Naive B cell (primary cell): ENCODE data around the gene MRPS34. TPM values are rescaled to one million over a fixed set of nuclear protein-coding genes. Genes with fewer than 3 reads are reported as not detected.

ENCODE experiments used
- ATAC-seq, 2 donors: fragments of 150-1000 bp; cut with Tn5 transposase; 2 replicates each; pipeline ENCODE4 v1.10.0; 2021; ENCODE audit warnings: low read depth in 2 of 2, mild to moderate bottlenecking in 2 of 2, moderate library complexity in 2 of 2
- DNase-seq: peaks from one replicate; pipeline ENCODE4 v3.0.0; 2022
- H3K27ac Mint-ChIP-seq, 6 donors: one replicate each; pipeline ENCODE4 v1.8.0; 2020 to 2022; ENCODE audit warnings: mild to moderate bottlenecking in 6 of 6, mixed read lengths in 6 of 6, moderate library complexity in 5 of 6, inconsistent platforms in 2 of 6
- H3K27me3 Mint-ChIP-seq, 3 donors: one replicate each; pipeline ENCODE4 v1.8.0; 2021 to 2022; ENCODE audit warnings: mixed read lengths in 3 of 3, mild to moderate bottlenecking in 1 of 3
- H3K36me3 Mint-ChIP-seq, 2 donors: one replicate each; pipeline ENCODE4 v1.8.0; 2020 to 2022; ENCODE audit warnings: mixed read lengths in 2 of 2, inconsistent platforms in 1 of 2, mild to moderate bottlenecking in 1 of 2
- H3K4me1 Mint-ChIP-seq, 3 donors: one replicate each; pipeline ENCODE4 v1.8.0; 2020 to 2022; ENCODE audit warnings: mixed read lengths in 3 of 3, inconsistent platforms in 1 of 3, mild to moderate bottlenecking in 1 of 3, moderate library complexity in 1 of 3
- H3K4me3 Mint-ChIP-seq, 8 donors: one replicate each; pipeline ENCODE4 v1.8.0; 2020 to 2022; ENCODE audit warnings: mild to moderate bottlenecking in 8 of 8, mixed read lengths in 8 of 8, moderate library complexity in 8 of 8, inconsistent platforms in 2 of 8
- H3K9me3 Mint-ChIP-seq, 7 donors: one replicate each; pipeline ENCODE4 v1.8.0; 2020 to 2022; ENCODE audit warnings: mixed read lengths in 7 of 7, mild to moderate bottlenecking in 5 of 7, inconsistent platforms in 2 of 7, moderate library complexity in 1 of 7
- polyA plus RNA-seq, 6 donors: library from polyadenylated mRNA; unstranded; fragments of 300-500 nt; fragmentation: Illumina TruSeq; gene quantifications; one replicate each; pipeline ENCODE4 v1.2.3, GENCODE V29; 2021; ENCODE audit warnings: low read depth in 6 of 6

The MRPS34 gene
- polyA plus RNA-seq, 6 donors from 2014 or later, result 76.4 to 120 (median 108) TPM

DNA sequence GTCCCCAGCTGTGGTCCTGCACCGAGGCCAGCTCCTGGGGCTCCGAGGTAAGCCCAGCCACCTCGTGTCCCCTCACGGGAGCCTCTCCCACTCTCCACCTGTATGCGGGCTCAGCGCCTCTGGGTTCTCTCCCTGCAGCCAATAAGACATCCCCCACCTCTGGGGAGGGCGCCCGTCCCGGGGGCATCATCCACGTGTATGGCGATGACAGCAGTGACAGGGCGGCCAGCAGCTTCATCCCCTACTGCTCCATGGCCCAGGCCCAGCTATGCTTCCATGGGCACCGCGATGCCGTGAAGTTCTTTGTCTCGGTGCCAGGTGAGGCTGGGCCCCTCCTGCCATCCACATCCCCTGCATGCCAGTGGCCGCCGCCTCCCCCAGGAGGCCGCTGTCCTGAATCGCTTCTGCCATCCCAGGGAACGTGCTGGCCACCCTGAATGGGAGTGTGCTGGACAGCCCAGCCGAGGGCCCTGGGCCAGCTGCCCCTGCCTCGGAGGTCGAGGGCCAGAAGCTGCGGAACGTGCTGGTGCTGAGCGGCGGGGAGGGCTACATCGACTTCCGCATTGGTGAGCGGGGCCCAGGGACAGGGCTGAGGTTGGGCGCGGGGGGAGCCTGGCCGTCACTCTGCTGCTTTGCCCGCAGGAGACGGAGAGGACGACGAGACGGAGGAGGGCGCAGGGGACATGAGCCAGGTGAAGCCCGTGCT is 4.7 kb downstream of the MRPS34 start:
- ATAC-seq (no peak), DNase-seq (no peak)
- H3K4me3 Mint-ChIP-seq, result no peak overlapping the region
- H3K27ac Mint-ChIP-seq, result peak overlapping the region in 2 of 6 donors; percentile 87 to 91
- no peaks in the 10 kb centered on the region for H3K27me3 Mint-ChIP-seq
- peaks cover 14 to 18% (median 16%) of the 10 kb centered on the region in 3 donors for H3K4me1 Mint-ChIP-seq
- no peaks in the 10 kb centered on the region for H3K9me3 Mint-ChIP-seq
- no peaks in the 10 kb centered on the region for H3K36me3 Mint-ChIP-seq

DNA sequence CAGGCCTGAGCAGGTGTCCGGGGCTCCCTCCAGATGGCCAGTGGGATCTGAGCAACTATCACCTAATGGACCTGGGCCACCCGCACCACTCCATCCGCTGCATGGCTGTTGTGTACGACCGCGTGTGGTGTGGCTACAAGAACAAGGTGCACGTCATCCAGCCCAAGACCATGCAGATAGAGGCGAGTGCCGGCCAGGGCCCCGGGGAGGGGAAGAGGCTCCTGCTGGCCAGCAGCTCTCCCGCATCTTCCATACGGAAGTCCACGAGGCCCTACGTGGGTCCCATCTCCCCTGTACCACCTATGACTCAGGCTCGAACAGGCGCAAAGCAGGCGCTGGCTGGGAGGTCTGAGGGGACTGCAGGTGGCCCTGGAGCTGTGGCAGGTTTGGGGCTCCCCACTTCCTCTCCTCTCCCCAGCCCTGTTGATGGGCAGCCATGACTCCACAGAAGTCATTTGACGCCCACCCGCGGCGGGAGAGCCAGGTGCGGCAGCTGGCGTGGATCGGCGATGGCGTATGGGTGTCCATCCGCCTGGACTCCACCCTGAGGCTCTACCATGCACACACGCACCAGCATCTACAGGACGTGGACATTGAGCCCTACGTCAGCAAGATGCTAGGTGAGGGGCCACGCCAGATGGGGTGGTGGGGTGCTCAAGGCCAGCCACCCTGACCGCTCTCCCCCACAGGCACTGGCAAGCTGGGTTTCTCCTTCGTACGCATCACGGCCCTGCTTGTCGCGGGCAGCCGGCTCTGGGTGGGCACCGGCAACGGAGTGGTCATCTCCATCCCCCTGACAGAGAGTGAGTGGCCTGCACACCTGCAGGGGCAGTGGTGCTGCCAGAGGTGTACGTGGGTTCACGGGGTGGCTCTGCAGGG is 5.6 kb downstream of the MRPS34 start:
- no peaks in the 10 kb centered on the region for H3K27me3 Mint-ChIP-seq
- ATAC-seq (no peak), DNase-seq (no peak)
- H3K4me1 Mint-ChIP-seq, result peaks cover 12 to 18% (median 14%) of the 10 kb centered on the region in 3 donors
- H3K4me3 Mint-ChIP-seq, result peak overlapping the region in 1 of 8 donors; percentile 43
- peak overlapping the region in 1 of 6 donors; percentile 91 for H3K27ac Mint-ChIP-seq
- no peaks in the 10 kb centered on the region for H3K9me3 Mint-ChIP-seq
- no peaks in the 10 kb centered on the region for H3K36me3 Mint-ChIP-seq

GRCh38 chr16:1766701-1767100 is 6.2 kb downstream of the MRPS34 start:
- no peak overlapping the region for H3K4me3 Mint-ChIP-seq
- peaks cover 6 to 11% (median 8%) of the 10 kb centered on the region in 3 donors for H3K4me1 Mint-ChIP-seq
- H3K36me3 Mint-ChIP-seq, result no peaks in the 10 kb centered on the region
- H3K27ac Mint-ChIP-seq, result no peak overlapping the region
- H3K9me3 Mint-ChIP-seq, result no peaks in the 10 kb centered on the region
- ATAC-seq (no peak), DNase-seq (no peak)
- no peaks in the 10 kb centered on the region for H3K27me3 Mint-ChIP-seq

GRCh38 chr16:1766231-1766630 is 6.7 kb downstream of the MRPS34 start:
- no peak overlapping the region for H3K4me3 Mint-ChIP-seq
- no peak for DNase-seq
- H3K27ac Mint-ChIP-seq, result no peak overlapping the region
- ATAC-seq, result no peak
- H3K4me1 Mint-ChIP-seq, result peaks cover 5 to 10% (median 6%) of the 10 kb centered on the region in 3 donors
- no peaks in the 10 kb centered on the region for H3K36me3 Mint-ChIP-seq
- H3K9me3 Mint-ChIP-seq, result no peaks in the 10 kb centered on the region
- H3K27me3 Mint-ChIP-seq, result no peaks in the 10 kb centered on the region

GRCh38 chr16:1765826-1766225 is 7.1 kb downstream of the MRPS34 start:
- DNase-seq (no peak), ATAC-seq (no peak)
- Mint-ChIP-seq H3K27ac (no peak overlapping the region), H3K36me3 (no peaks in the 10 kb centered on the region), H3K4me1 (peaks cover 5 to 10% (median 6%) of the 10 kb centered on the region in 3 donors), H3K4me3 (no peak overlapping the region), H3K9me3 (no peaks in the 10 kb centered on the region), H3K27me3 (no peaks in the 10 kb centered on the region)

- Mint-ChIP-seq H3K36me3 (no peaks in the 10 kb centered on the region), H3K27ac (no peak overlapping the region), H3K4me1 (peaks cover under 1 to 7% (median 2%) of the 10 kb centered on the region in 3 donors)
Measured at GRCh38 chr16:1764971-1765370, 8.0 kb downstream of the MRPS34 start.

GRCh38 chr16:1763521-1764511 is 9.1 kb downstream of the MRPS34 start:
- no peaks in the 10 kb centered on the region for H3K36me3 Mint-ChIP-seq
- no peaks in the 10 kb centered on the region for H3K27me3 Mint-ChIP-seq
- no peak overlapping the region for H3K4me3 Mint-ChIP-seq
- no peak for ATAC-seq
- DNase-seq, result no peak
- peaks cover 0 to 5% (median 0%) of the 10 kb centered on the region in 3 donors for H3K4me1 Mint-ChIP-seq
- no peaks in the 10 kb centered on the region for H3K9me3 Mint-ChIP-seq
- H3K27ac Mint-ChIP-seq, result no peak overlapping the region

More at GRCh38 chr16:1764971-1765370, 8.0 kb downstream of the MRPS34 start:
- no peak overlapping the region for H3K4me3 Mint-ChIP-seq
- H3K9me3 Mint-ChIP-seq, result no peaks in the 10 kb centered on the region
- H3K27me3 Mint-ChIP-seq, result no peaks in the 10 kb centered on the region
- ATAC-seq (no peak), DNase-seq (no peak)

- H3K4me1 Mint-ChIP-seq, result no peaks in the 10 kb centered on the region
- H3K36me3 Mint-ChIP-seq, result no peaks in the 10 kb centered on the region
- no peaks in the 10 kb centered on the region for H3K27me3 Mint-ChIP-seq
Measured at GRCh38 chr16:1762879-1763520, 9.9 kb downstream of the MRPS34 start.

GRCh38 chr16:1762196-1762878 is 10.6 kb downstream of the MRPS34 start:
- Mint-ChIP-seq H3K27ac (peak overlapping the region in 2 of 6 donors; percentile 26 to 83), H3K27me3 (no peaks in the 10 kb centered on the region), H3K4me3 (no peak overlapping the region), H3K9me3 (no peaks in the 10 kb centered on the region), H3K36me3 (no peaks in the 10 kb centered on the region), H3K4me1 (no peaks in the 10 kb centered on the region)
- no peak for DNase-seq
- ATAC-seq, result no peak

More at GRCh38 chr16:1762879-1763520, 9.9 kb downstream of the MRPS34 start:
- ATAC-seq (no peak), DNase-seq (no peak)
- peak overlapping the region in 2 of 6 donors; percentile 26 to 82 for H3K27ac Mint-ChIP-seq
- H3K9me3 Mint-ChIP-seq, result no peaks in the 10 kb centered on the region
- H3K4me3 Mint-ChIP-seq, result no peak overlapping the region

- ATAC-seq (no peak), DNase-seq (no peak)
- Mint-ChIP-seq H3K27ac (peak overlapping the region in 2 of 6 donors; percentile 64 to 83), H3K4me1 (no peaks in the 10 kb centered on the region), H3K36me3 (no peaks in the 10 kb centered on the region), H3K9me3 (no peaks in the 10 kb centered on the region), H3K4me3 (no peak overlapping the region), H3K27me3 (no peaks in the 10 kb centered on the region)
Measured at GRCh38 chr16:1761751-1762150, 11.2 kb downstream of the MRPS34 start.

GRCh38 chr16:1760911-1761310 is 12.0 kb downstream of the MRPS34 start:
- no peaks in the 10 kb centered on the region for H3K36me3 Mint-ChIP-seq
- no peak overlapping the region for H3K4me3 Mint-ChIP-seq
- no peaks in the 10 kb centered on the region for H3K9me3 Mint-ChIP-seq
- no peaks in the 10 kb centered on the region for H3K4me1 Mint-ChIP-seq
- H3K27me3 Mint-ChIP-seq, result no peaks in the 10 kb centered on the region
- H3K27ac Mint-ChIP-seq, result peak overlapping the region in 1 of 6 donors; percentile 64
- no peak for ATAC-seq
- DNase-seq, result no peak

- Mint-ChIP-seq H3K27me3 (no peaks in the 10 kb centered on the region), H3K36me3 (no peaks in the 10 kb centered on the region), H3K4me1 (no peaks in the 10 kb centered on the region), H3K4me3 (no peak overlapping the region), H3K27ac (peak overlapping the region in 2 of 6 donors; percentile 47 to 50), H3K9me3 (no peaks in the 10 kb centered on the region)
- DNase-seq (no peak), ATAC-seq (no peak)
Measured at GRCh38 chr16:1759511-1759910, 13.4 kb downstream of the MRPS34 start.
